ENCODE data around the gene TXN2.
A peak's percentile ranks its signal among the peaks of the same experiment; 100 is the strongest.

DNA sequence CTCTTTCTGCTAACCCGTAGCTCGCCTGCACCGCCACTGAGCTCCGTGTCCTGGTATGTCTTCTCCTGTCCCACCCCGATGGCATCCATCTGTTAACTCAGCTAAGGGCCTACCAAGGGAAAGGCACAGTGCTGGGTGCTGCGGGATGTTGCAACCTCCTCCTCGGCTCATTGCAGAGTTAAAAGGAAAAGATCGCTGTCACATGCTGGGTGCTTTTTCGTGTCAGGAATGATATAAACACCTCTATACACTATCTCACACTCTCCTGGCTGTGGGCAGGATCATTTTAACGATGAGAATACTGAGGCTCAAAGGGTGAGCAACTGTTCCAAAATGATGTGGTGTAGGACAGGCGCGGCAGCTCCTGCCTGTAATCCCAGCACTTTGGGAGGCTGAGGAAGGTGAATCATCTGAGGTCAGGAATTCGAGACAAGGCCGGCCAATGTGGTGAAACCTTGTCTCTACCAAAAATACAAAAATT, 10.1 kb downstream of the TXN2 start:
- TF ChIP-seq POLR2A (IDR thresholded peaks at IDR 0.05; ENCODE audit: low read depth) (peak; percentile 18), EP300 (IDR thresholded peaks at IDR 0.05) (peak; percentile 4), POLR2AphosphoS5 (IDR thresholded peaks at IDR 0.05) (peak; percentile 4 to 71)
- TF ChIP-seq, protein P1, sequence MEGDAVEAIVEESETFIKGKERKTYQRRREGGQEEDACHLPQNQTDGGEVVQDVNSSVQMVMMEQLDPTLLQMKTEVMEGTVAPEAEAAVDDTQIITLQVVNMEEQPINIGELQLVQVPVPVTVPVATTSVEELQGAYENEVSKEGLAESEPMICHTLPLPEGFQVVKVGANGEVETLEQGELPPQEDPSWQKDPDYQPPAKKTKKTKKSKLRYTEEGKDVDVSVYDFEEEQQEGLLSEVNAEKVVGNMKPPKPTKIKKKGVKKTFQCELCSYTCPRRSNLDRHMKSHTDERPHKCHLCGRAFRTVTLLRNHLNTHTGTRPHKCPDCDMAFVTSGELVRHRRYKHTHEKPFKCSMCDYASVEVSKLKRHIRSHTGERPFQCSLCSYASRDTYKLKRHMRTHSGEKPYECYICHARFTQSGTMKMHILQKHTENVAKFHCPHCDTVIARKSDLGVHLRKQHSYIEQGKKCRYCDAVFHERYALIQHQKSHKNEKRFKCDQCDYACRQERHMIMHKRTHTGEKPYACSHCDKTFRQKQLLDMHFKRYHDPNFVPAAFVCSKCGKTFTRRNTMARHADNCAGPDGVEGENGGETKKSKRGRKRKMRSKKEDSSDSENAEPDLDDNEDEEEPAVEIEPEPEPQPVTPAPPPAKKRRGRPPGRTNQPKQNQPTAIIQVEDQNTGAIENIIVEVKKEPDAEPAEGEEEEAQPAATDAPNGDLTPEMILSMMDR (IDR thresholded peaks at IDR 0.05): no peak

Measured in esophagus muscularis mucosa (tissue), 4 donors.